Immature natural killer cell (primary cell): Measurements from ENCODE around the gene NAA40. TPM values are rescaled to one million over a fixed set of nuclear protein-coding genes. Genes with fewer than 3 reads are reported as not detected.
A peak's percentile ranks its signal among the peaks of the same experiment; 100 is the strongest.
"Not testable (repeated sequence)": the region's sequence is repeated elsewhere in the genome, so short reads cannot be mapped to it uniquely, and the experiment has no call there.

Experiments
- DNase-seq, 3 donors: peaks; one replicate each; pipeline ENCODE4 v3.0.0; 2022; ENCODE audit warnings: mixed read lengths in 1 of 3
- H3K27ac Mint-ChIP-seq, 6 donors: one replicate each; pipeline ENCODE4 v1.8.0; 2020; ENCODE audit warnings: mixed read lengths in 6 of 6, mild to moderate bottlenecking in 5 of 6, inconsistent platforms in 4 of 6, moderate library complexity in 3 of 6
- H3K27me3 Mint-ChIP-seq, 3 donors: one replicate each; pipeline ENCODE4 v1.8.0; 2020 to 2021; ENCODE audit warnings: low read depth in 3 of 3, mild to moderate bottlenecking in 3 of 3, mixed read lengths in 3 of 3, moderate library complexity in 3 of 3, inconsistent platforms in 1 of 3
- H3K36me3 Mint-ChIP-seq, 3 donors: one replicate each; pipeline ENCODE4 v1.8.0; 2020; ENCODE audit warnings: mixed read lengths in 3 of 3, inconsistent platforms in 2 of 3, mild to moderate bottlenecking in 2 of 3
- H3K4me1 Mint-ChIP-seq, 2 donors: one replicate each; pipeline ENCODE4 v1.8.0; 2020; ENCODE audit warnings: inconsistent platforms in 2 of 2, mild to moderate bottlenecking in 2 of 2, mixed read lengths in 2 of 2, moderate library complexity in 1 of 2
- H3K4me3 Mint-ChIP-seq, 5 donors: one replicate each; pipeline ENCODE4 v1.8.0; 2020; ENCODE audit warnings: mild to moderate bottlenecking in 5 of 5, mixed read lengths in 5 of 5, inconsistent platforms in 3 of 5, moderate library complexity in 3 of 5
- H3K9me3 Mint-ChIP-seq, 6 donors: one replicate each; pipeline ENCODE4 v1.8.0; 2020; ENCODE audit warnings: mild to moderate bottlenecking in 6 of 6, mixed read lengths in 6 of 6, inconsistent platforms in 4 of 6, moderate library complexity in 3 of 6
- polyA plus RNA-seq, 3 donors: library from polyadenylated mRNA; unstranded; fragments of 300-500 nt; fragmentation: Illumina TruSeq; gene quantifications; one replicate each; pipeline ENCODE4 v1.2.3, GENCODE V29; 2021

The NAA40 gene
- polyA plus RNA-seq, 3 donors from 2014 or later: 17.9 to 32.3 (median 18.0) TPM

DNA sequence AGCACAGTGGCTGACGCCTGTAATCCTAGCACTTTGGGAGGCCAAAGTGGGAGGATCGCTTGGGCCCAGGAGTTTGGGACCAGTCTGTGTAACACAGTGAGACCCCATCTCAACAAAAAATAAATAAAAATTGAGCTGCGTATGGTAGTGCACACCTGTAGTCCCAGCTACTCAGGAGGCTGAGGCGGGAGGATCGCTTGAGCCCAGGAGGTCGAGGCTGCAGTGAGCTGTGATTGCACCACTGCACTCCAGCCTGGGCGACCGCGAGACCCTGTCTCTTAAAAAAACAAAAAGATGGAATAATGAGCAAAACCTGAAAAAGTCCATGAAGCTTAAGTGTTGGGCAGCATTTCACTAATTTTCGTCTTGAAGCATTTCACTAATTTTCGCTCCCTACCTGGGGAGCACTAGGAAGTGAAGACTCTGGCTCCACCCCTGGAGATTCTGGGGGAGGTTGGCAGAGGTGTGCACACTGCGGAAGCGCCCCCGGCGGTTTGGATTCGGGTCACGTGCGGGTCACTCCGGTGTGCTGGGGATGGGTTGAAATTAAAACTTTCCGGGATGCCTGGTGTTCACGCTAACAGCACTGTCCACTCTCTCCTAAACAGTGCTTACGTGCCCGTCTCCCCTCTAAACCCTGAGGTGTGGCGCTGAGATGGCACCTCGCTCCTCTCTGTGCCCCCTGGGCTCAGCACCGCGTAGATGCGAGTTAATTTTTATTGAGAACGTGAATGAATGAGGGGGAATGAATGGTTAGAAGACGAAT lies 906 bp upstream of the NAA40 start:
- H3K36me3 Mint-ChIP-seq: no peaks in the 10 kb centered on the region
- H3K4me3 Mint-ChIP-seq: peak overlapping the region; percentile 85 to 93 (median 92)
- DNase-seq: no peak
- H3K9me3 Mint-ChIP-seq: no peaks in the 10 kb centered on the region
- peaks cover 30 to 32% of the 10 kb centered on the region in 2 donors for H3K4me1 Mint-ChIP-seq
- H3K27me3 Mint-ChIP-seq: peaks cover 5 to 10% (median 9%) of the 10 kb centered on the region in 3 donors
- H3K27ac Mint-ChIP-seq: peak overlapping the region; percentile 86 to 98 (median 94)

DNA sequence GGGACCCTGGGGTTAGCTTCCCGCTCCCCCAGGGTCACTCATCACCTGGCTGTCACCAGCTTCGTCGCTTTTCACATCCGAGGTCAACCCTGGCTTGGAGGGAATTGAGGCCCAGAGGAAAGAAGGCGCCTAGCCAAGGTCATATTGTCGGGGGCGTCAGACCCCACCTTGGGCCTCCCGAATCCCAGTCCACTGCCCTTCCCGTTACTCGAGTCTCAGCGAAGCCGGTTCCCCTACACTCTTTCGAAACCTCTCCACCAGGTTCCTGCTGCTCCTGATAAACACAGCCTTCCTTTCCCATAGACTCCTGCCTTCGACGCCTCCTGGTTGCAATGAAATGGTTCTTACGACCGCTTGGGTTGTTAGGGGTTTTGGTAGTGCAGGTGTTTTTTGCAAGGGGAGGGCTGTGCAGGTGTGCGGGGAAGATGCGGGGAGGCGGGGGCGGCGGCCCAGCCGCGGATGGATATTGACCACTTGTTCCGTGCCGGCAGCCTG lies 642 bp downstream of the NAA40 start:
- peaks cover 5 to 10% (median 9%) of the 10 kb centered on the region in 3 donors for H3K27me3 Mint-ChIP-seq
- peak overlapping the region; percentile 47 to 94 (median 86) for H3K27ac Mint-ChIP-seq
- no peaks in the 10 kb centered on the region for H3K9me3 Mint-ChIP-seq
- no peak for DNase-seq
- H3K36me3 Mint-ChIP-seq: no peaks in the 10 kb centered on the region
- peaks cover 36 to 40% of the 10 kb centered on the region in 2 donors for H3K4me1 Mint-ChIP-seq
- peak overlapping the region; percentile 85 to 93 (median 90) for H3K4me3 Mint-ChIP-seq

DNA sequence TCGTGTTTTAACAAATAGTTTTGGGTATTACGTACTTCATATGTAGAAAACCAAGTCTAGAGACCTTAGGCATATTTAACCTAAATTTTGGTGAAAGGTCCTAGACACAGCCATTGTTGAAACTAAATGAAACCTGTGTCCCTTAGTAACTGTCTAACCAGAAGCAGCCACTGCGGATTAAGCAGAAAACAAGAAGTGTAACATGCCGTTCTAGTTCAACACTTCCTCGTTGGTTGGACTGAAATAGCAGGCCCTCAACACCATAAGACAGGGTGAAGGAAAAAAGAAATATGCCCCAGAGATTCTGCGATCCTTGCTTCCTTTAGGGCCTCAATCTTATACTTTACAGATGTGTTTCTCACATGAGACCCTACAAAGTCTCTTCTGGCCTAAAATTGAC lies 2.0 kb downstream of the NAA40 start:
- peaks cover 39 to 43% of the 10 kb centered on the region in 2 donors for H3K4me1 Mint-ChIP-seq
- H3K36me3 Mint-ChIP-seq: no peaks in the 10 kb centered on the region
- peak overlapping the region; percentile 26 to 87 (median 70) for H3K27ac Mint-ChIP-seq
- no peaks in the 10 kb centered on the region for H3K9me3 Mint-ChIP-seq
- peaks cover 5 to 10% (median 9%) of the 10 kb centered on the region in 3 donors for H3K27me3 Mint-ChIP-seq
- no peak for DNase-seq
- H3K4me3 Mint-ChIP-seq: peak overlapping the region; percentile 42 to 92 (median 85)

DNA sequence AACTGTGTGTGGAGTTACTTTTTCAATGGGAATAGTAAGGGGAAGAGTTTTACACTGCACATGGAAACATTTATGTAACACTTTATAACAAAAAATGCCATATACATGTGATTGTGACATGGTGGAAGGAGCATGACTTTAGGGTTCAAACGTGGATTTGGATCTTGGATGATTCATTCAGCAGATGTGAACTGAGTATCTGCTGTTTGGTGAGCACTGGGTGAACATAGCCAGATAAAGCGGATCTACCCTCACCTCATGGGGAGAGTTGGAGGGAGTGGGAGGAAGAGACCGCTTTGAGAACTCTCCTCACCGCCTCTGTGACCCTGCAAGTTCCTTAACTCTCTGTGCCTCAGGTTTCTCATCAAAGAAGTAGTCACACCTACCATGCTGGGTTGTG lies 3.1 kb downstream of the NAA40 start:
- Mint-ChIP-seq H3K36me3 (no peaks in the 10 kb centered on the region), H3K4me1 (peaks cover 41 to 46% of the 10 kb centered on the region in 2 donors)

DNA sequence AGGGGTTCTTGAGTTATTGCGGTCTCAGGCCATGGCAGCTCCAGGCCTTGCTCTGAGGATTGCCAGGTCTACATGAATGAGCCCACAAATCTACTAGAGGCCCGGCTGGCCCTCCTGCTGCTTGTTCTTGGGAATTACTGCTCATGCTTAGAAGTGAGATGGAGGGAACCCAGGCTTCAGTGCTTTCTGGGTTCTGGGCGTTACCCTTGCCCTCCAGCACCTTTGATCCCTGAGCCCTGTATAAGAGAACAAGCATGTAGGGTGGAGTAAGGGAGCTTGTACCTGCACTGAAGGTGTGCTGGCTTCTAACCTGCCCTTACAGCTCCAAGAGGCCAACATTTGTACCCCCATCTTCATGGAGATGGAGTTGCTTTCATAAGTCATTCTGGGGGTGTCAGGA lies 4.0 kb downstream of the NAA40 start:
- Mint-ChIP-seq H3K4me1 (peaks cover 40 to 43% of the 10 kb centered on the region in 2 donors), H3K4me3 (no peak overlapping the region), H3K9me3 (no peaks in the 10 kb centered on the region), H3K27me3 (peaks cover 5 to 11% (median 9%) of the 10 kb centered on the region in 3 donors), H3K27ac (no peak overlapping the region), H3K36me3 (no peaks in the 10 kb centered on the region)
- no peak for DNase-seq

More for the DNA sequence above, 3.1 kb downstream of the NAA40 start:
- peak overlapping the region in 3 of 6 donors; percentile 17 to 62 (median 40) for H3K27ac Mint-ChIP-seq
- H3K27me3 Mint-ChIP-seq: peaks cover 5 to 10% (median 9%) of the 10 kb centered on the region in 3 donors
- peak overlapping the region in 1 of 5 donors; percentile 32 for H3K4me3 Mint-ChIP-seq
- H3K9me3 Mint-ChIP-seq: no peaks in the 10 kb centered on the region
- DNase-seq: no peak

DNA sequence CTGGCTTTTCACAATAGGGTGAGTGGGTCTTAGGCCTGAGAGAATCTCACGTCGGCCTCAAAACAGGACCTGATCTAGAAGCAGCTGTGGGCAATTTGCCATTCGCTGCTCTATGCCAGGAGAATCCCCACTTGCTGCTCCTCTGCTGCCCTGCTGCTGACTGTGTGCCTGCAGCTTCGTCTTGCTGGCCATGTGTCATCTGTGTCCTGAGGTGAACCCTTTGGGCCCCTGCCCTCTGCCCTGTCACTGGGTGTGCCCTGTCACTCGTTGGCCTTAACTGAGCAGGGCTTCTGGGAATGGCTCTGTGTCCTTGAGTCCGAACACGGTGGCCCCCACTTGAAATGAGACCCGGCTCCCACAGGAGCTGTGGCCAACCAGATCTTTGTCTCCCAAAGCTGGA lies 6.2 kb downstream of the NAA40 start:
- Mint-ChIP-seq H3K27me3 (peaks cover 0 to 2% (median 0%) of the 10 kb centered on the region in 3 donors), H3K4me3 (no peak overlapping the region)

DNA sequence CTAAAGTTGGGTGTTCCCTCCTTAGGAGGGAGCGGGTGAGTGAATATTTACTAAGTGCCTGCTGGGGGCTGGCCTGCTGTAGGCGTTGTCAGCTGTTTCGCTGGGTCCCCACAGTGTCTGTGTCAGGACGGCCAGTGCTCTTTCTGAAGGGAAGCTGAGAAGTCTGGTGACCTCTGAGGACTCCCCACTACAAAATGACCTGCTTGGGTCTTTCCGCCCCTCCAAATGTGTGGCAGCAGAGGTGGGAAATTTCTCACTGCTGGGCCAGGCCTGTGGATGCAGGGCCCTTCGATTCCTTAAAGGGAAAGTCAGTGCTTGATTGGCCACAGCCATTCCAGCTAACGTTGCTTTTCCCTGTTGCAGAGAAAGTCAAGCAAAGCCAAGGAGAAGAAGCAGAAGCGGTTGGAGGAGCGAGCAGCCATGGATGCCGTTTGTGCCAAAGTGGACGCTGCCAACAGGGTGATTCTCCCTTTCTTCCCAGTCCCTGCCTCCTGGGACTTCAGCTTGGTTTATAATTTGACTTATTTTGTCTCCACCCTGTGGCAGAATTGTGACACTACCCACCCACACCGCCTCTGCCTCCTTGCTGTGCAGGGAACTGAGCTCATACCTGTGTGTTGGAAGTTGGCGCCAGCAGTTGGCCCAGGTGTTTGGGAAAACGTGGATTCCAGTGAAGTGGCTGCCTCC lies 6.8 kb downstream of the NAA40 start:
- Mint-ChIP-seq H3K4me1 (peaks cover 24 to 27% of the 10 kb centered on the region in 2 donors), H3K9me3 (no peaks in the 10 kb centered on the region), H3K4me3 (no peak overlapping the region), H3K36me3 (peaks cover 0 to under 1% (median 0%) of the 10 kb centered on the region in 3 donors), H3K27me3 (peaks cover 0 to 2% (median 0%) of the 10 kb centered on the region in 3 donors), H3K27ac (peak overlapping the region in 1 of 6 donors; percentile 75)
- peak; percentile 38 to 49 (median 47) for DNase-seq

More for the DNA sequence above, 6.2 kb downstream of the NAA40 start:
- no peaks in the 10 kb centered on the region for H3K9me3 Mint-ChIP-seq
- H3K27ac Mint-ChIP-seq: peak overlapping the region in 1 of 6 donors; percentile 9
- no peak for DNase-seq
- no peaks in the 10 kb centered on the region for H3K36me3 Mint-ChIP-seq
- peaks cover 27 to 28% of the 10 kb centered on the region in 2 donors for H3K4me1 Mint-ChIP-seq

DNA sequence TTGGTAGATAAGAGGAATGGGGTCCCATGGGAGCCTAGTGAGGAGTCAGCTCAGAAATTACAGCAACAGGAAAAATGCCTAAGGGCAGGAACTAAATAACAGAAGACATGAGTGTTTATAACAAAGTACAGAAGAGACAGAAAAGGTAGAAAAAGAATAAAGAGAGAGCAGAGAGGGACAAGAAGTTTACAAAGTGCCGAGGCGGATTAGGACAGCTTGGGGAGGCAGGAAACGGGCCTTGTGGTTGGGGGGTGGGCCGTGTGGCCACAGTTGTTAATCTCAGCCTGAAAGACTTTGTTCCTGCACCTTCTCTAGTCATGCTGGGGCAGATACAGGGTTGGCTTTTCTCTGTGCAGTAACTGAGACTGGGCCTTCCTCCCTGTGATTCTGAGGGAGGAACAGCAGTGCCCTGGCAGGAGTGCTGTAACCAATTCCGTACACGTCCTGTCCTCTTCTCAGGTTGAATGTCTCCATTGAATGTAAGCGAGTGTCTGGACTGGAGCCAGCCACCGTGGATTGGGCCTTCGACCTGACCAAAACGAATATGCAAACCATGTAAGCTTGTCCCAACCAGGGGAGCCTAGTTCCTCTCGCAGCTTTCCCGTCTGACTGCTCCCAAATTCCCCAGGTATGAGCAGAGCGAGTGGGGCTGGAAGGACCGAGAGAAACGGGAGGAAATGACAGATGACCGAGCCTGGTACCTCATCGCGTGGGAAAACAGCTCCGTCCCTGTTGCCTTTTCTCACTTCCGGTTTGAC lies 13.2 kb downstream of the NAA40 start:
- peak overlapping the region; percentile 79 to 97 (median 83) for H3K4me3 Mint-ChIP-seq
- H3K27me3 Mint-ChIP-seq: peaks cover 0 to 13% (median 6%) of the 10 kb centered on the region in 3 donors
- H3K4me1 Mint-ChIP-seq: peaks cover 56 to 63% of the 10 kb centered on the region in 2 donors
- H3K36me3 Mint-ChIP-seq: peaks cover 11 to 33% (median 30%) of the 10 kb centered on the region in 3 donors
- no peaks in the 10 kb centered on the region for H3K9me3 Mint-ChIP-seq
- peak overlapping the region; percentile 90 to 99 (median 96) for H3K27ac Mint-ChIP-seq
- peak; percentile 72 to 77 (median 74) for DNase-seq

DNA sequence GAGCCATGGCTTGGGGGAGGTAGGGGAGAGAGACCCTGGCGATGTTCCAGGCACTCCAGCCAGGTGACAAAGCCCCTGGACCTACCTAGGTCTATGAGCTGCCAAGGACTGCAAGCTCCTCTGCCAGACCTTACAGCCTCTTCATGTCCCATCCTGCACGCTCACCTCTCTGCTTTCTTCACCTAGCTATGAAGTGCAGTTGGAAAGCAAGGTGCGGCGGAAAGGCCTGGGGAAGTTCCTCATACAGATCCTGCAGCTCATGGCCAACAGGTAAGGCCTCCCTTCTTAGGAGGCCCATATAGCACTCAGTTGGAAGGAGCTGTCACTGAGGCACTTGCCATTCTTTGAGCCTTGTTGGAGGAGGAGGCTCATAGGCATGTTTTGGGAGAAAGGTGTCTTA lies 13.8 kb downstream of the NAA40 start:
- H3K9me3 Mint-ChIP-seq: no peaks in the 10 kb centered on the region
- peak overlapping the region; percentile 79 to 97 (median 83) for H3K4me3 Mint-ChIP-seq
- no peak for DNase-seq
- H3K27me3 Mint-ChIP-seq: peaks cover 0 to 11% (median 6%) of the 10 kb centered on the region in 3 donors
- H3K4me1 Mint-ChIP-seq: peaks cover 58 to 63% of the 10 kb centered on the region in 2 donors
- H3K36me3 Mint-ChIP-seq: peaks cover 11 to 36% (median 31%) of the 10 kb centered on the region in 3 donors
- peak overlapping the region; percentile 90 to 99 (median 96) for H3K27ac Mint-ChIP-seq

DNA sequence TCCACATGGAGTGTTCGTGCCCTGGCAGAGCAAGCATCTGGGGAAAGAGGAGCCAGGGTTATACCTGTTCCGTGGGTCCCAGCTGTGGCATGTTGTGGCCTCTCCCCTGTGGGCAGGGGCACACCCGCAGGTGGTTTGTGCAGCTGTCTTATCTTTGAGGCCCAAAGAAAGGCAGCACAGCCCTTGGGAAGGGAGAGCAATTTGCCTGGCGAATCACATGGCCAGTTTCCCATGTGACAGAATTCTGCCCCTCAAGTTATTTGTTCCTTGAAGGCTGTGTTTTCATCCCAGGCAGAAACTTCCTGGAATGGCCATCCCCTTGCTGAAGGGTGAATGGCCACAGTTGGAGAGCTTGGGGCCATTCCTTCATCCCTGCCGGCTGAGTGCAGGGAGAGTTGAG lies 19.2 kb downstream of the NAA40 start:
- H3K9me3 Mint-ChIP-seq: peaks cover 0 to 1% (median 0%) of the 10 kb centered on the region in 6 donors
- peaks cover 2 to 8% (median 3%) of the 10 kb centered on the region in 3 donors for H3K27me3 Mint-ChIP-seq
- H3K27ac Mint-ChIP-seq: no peak overlapping the region

DNA sequence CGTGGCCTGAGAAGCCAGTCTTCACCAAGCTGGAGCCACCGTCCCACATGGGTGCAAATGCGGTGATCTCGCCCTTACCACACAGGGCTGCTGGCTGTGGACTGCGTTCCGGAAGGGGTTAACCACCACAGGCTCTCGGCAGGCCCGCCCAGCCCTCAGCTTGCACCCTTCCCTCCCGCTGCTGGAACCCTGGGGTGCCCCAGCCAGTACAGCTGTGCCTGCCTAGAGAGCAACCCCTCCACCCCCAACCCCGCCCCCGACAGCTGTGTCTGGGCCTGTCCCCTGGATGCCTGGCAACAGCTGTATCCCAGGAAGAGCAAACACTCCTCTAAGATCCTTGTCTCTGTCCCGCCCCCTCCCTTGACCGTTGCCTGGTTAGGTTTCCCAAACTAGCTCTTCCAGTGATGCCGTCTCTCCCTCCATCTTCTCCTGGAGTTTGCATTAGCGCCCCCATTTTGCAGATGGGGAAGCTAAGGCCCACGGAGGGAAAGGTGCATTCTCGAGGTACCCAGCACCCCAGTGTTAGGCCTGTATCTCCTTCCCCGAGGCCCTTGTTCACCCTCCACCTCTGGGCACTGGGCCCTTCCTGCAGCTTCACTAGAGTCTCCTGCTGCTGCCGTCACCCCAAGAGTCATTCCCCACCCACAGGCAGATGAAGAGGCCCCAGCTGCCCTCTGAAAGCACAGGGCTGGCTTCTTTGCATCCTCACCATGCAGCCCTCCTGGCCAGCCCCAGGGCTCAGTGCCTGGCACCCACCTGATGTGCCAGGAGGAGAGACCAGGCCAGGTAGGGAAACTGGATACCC lies 23.0 kb downstream of the NAA40 start:
- H3K4me3 Mint-ChIP-seq: peak overlapping the region; percentile 50 to 77 (median 76)
- peaks cover 28 to 37% of the 10 kb centered on the region in 2 donors for H3K4me1 Mint-ChIP-seq
- H3K36me3 Mint-ChIP-seq: peaks cover 0 to 4% (median 2%) of the 10 kb centered on the region in 3 donors
- H3K27ac Mint-ChIP-seq: peak overlapping the region in 3 of 6 donors; percentile 6 to 62 (median 10)
- H3K27me3 Mint-ChIP-seq: peaks cover 3 to 8% (median 5%) of the 10 kb centered on the region in 3 donors
- peaks cover 0 to 1% (median 0%) of the 10 kb centered on the region in 6 donors for H3K9me3 Mint-ChIP-seq
- peak; percentile 59 to 76 (median 67) for DNase-seq

More for the DNA sequence above, 19.2 kb downstream of the NAA40 start:
- H3K4me3 Mint-ChIP-seq: no peak overlapping the region
- H3K4me1 Mint-ChIP-seq: peaks cover 62 to 65% of the 10 kb centered on the region in 2 donors
- no peak for DNase-seq
- H3K36me3 Mint-ChIP-seq: peaks cover 11 to 30% (median 26%) of the 10 kb centered on the region in 3 donors

DNA sequence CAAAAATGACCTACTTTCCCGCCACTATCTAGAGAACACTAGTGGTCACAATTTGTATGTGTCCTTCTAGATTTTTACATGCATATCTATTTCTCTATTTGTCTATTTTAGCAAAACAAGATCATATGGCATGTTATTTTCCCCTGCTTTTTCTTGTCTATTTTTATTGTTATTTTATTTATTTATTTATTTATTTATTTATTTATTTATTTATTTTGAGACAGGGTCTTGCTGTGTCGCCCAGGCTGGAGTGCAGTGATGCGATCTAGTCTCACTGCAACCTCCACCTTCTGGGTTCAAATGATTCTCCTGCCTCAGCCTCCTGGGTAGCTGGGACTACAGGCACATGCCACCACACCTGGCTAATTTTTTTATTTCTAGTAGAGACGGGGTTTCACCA lies 25.1 kb downstream of the NAA40 start:
- not testable (repeated sequence) for H3K27me3 Mint-ChIP-seq, H3K9me3 Mint-ChIP-seq, DNase-seq, H3K36me3 Mint-ChIP-seq, H3K4me3 Mint-ChIP-seq, H3K27ac Mint-ChIP-seq
- H3K4me1 Mint-ChIP-seq: peaks cover 28 to 30% of the 10 kb centered on the region in 2 donors
